Measurements from ENCODE around the gene RABL6.
"Not testable (repeated sequence)": the region's sequence is repeated elsewhere in the genome, so short reads cannot be mapped to it uniquely, and the experiment has no call there.

RABL6 gene

DNA sequence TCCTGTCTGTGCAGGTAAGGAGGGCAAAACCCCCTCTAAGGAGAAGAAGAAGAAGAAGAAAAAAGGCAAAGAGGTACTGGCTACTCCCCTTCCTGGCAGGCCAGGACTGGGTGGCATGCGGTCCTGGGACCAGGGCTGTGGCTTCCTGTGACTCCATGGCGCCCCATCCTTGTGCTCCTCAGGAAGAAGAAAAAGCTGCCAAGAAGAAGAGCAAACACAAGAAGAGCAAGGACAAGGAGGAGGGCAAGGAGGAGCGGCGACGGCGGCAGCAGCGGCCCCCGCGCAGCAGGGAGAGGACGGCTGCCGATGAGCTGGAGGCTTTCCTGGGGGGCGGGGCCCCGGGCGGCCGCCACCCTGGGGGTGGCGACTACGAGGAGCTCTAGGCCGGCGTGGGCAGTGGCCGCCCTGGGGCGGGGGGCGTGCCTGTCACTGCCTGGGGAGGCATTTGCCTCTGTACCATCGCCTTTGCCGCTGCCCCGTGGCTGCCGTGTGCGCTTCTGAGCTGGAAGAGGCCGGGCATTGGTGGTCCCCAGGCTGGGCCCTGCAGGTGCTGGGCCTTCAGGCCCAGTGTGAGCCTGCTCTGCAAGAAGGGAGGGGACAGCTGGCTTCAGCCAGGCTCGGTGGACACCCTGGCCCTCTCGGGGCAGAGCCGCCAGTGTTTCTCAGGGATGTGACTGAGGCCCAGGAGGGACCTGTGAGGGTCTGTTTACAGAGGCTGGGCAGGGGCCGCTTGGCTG lies 32.6 kb downstream of the RABL6 start:
- no peak overlapping the region for H3K4me3 ChIP-seq (replicated peaks in 1 of 2; ENCODE audit: low read depth in 2 of 2, low read length in 2 of 2)
- DNase-seq (ENCODE audit: low read depth in 2 of 2) = no peak
- TF ChIP-seq, protein P1, sequence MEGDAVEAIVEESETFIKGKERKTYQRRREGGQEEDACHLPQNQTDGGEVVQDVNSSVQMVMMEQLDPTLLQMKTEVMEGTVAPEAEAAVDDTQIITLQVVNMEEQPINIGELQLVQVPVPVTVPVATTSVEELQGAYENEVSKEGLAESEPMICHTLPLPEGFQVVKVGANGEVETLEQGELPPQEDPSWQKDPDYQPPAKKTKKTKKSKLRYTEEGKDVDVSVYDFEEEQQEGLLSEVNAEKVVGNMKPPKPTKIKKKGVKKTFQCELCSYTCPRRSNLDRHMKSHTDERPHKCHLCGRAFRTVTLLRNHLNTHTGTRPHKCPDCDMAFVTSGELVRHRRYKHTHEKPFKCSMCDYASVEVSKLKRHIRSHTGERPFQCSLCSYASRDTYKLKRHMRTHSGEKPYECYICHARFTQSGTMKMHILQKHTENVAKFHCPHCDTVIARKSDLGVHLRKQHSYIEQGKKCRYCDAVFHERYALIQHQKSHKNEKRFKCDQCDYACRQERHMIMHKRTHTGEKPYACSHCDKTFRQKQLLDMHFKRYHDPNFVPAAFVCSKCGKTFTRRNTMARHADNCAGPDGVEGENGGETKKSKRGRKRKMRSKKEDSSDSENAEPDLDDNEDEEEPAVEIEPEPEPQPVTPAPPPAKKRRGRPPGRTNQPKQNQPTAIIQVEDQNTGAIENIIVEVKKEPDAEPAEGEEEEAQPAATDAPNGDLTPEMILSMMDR (IDR thresholded peaks at IDR 0.05; ENCODE audit: low read depth, low read length) = no peak

- TF ChIP-seq, protein P1 (IDR thresholded peaks at IDR 0.05; ENCODE audit: low read depth, low read length) = no peak
- no peak overlapping the region for H3K4me3 ChIP-seq (replicated peaks in 1 of 2; ENCODE audit: low read depth in 2 of 2, low read length in 2 of 2)
- DNase-seq (ENCODE audit: low read depth in 2 of 2) = peak; percentile 44 to 76
Observed at GRCh38 chr9:136840877-136841645, 33.3 kb downstream of the RABL6 start.

DNA sequence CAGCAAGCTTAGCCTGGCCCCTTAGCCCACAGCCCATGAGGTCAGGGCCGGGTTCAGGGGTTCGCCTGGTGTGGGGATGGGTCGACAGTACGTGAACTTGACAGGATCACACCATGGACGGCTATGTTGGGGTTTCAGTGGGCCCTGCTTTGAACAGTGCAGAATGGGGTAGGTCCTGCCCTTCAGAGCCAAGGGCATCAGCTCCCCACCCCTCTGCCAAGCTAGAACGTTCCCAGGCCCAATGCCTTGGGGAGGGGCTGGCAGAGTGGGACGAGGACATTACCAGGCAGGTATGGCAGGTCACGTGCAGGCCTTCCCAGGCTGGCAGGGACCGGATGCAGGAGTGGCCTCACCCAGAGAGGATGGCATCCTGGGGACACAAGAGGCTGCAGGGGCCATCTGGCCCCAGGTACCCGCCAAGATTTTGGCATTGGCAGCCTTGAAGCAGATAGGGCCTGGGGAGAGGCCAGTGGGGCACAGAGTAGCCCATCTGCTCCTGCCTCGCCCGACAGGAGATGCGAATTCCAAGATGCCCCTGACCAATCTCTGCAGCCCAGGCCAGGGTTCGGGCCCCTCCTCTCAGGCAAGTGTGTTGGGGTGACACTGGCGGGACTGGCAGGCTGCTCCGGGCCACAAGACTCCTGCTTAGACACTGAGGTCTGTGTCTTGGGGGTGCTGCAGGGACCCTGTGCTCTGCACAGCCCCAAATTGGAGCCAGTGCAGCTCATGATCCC lies 34.1 kb downstream of the RABL6 start:
- DNase-seq (ENCODE audit: low read depth in 2 of 2) = not testable (repeated sequence)
- H3K4me3 ChIP-seq (replicated peaks in 1 of 2; ENCODE audit: low read depth in 2 of 2, low read length in 2 of 2) = peak overlapping the region in 1 of 2 donors; percentile 58

DNA sequence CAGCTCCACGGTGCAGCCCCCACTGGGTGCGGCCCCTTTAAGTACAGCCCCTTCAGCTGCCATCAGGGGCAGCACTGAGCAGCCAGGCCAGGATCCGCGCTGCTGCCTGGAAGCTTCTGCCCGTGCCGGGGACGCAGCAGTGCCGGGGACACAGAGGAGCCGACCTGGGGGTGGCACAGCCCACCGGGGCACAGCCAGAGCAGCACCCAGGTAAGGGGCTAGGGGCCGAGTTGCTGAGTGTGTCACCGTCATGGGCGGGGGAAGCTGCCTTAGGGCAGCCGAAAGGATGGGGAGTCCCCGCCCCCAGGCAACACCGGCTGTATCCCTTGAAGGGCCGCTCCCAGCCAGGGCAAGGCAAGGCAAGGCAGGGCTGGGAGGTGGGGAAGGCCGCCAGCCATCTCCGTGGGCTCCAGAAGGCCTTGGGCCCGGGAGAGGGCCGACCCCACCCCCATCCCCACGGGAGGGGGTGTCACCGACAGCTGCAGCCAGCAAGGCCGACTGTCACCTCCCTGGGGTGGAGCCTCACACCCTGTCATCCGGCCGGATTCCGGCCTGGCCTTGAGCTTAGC lies 34.7 kb downstream of the RABL6 start, which contains the start of gene AJM1:
AJM1 (plus strand) TSS at position 99 of the 569 bp plus-strand sequence. CDS start 1,937 bp downstream, outside the sequence.
- peak within 1 kb of the TSS; percentile 47 to 58 for H3K4me3 ChIP-seq (replicated peaks in 1 of 2; ENCODE audit: low read depth in 2 of 2, low read length in 2 of 2)
- DNase-seq (ENCODE audit: low read depth in 2 of 2) = peak; percentile 79
- TF ChIP-seq, protein P1 (IDR thresholded peaks at IDR 0.05; ENCODE audit: low read depth, low read length) = peak; percentile 90

DNA sequence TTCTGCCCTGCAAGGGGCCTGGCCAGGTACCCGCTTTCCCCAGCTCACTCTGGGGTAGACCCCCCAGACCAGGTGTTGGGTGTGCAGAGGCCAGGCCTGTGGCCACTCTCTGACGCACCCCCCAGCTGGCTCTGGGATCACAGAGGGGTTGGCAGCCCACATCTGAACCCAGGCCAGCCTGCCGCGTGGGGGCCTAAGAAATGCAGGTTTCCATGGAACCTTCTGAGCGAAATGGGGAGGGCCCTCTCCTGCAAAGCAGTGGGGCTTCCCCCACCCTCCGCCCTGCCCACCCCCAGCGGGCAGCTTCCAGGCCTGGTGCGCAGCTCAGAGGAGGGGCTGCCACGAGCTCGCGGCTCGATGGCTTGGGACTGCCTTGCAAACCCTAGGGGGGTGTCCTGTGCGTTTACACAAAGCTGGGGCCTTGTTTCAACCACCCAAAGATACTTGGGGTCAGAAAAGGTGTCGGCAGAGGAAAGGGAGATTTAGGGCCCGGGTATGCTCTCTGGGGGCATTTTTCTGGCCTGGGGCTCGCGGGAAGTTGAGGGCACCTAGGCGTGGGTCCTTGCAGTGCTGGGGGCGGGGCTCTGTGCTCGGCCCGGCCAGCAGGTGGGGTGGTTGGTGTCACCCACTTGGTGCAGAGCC lies 35.5 kb downstream of the RABL6 start:
- DNase-seq (ENCODE audit: low read depth in 2 of 2); H3K4me3 ChIP-seq (replicated peaks in 1 of 2; ENCODE audit: low read depth in 2 of 2, low read length in 2 of 2): not testable (repeated sequence)

DNA sequence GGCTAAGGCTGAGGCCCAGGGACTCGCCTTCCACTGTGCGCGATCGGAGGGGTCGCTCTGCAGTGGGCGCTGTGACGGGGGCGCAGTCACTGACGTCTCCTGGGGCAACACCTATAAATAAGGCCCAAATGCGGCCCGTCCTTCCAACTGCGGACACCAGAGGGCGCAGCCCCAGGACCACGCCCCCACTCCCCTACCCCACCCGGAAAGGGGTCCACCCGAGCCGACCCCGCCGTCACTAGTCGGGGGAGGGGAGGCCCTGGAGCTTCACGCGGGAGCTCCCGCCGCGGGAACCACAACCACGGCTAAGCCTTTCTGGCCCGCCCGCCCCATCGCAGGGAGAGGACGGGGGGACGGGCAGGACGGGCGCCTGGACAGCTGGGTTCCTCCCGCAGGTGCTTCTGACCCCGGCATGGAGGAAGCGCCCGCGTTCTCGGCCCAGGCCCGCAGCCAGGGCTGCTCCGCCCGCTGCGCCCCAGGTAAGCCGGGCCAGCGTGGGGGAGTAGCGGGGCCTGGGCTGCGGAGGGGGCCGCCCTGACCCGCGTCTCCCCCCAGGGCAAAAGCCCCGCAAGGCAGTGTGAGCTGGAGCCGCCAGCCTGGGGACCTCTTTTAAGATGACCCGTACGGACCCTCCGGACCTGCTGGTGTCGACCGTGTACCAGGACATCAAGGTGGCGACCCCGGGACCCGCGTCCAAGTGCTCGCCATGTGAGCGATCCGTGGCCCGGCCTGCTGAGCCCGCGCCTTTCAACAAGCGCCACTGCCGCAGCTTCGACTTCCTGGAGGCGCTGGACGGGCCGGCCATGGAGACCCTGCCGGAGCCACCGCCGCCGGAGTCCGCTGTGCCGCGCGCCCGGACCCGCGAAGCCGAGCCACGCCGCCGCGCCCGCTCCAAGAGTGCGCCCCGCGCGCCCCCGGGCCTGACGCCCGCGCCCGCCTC lies 36.3 kb downstream of the RABL6 start:
- not testable (repeated sequence) for H3K4me3 ChIP-seq (replicated peaks in 1 of 2; ENCODE audit: low read depth in 2 of 2, low read length in 2 of 2)
- TF ChIP-seq, protein P1 (IDR thresholded peaks at IDR 0.05; ENCODE audit: low read depth, low read length) = peak; percentile 39
- DNase-seq (ENCODE audit: low read depth in 2 of 2) = peak; percentile 13 to 19

Data from cardiac fibroblast (primary cell).